Muscle of leg (tissue), 11 donors: ENCODE results near the gene STAM. TPM values are rescaled to one million over a fixed set of nuclear protein-coding genes. Genes with fewer than 3 reads are reported as not detected.
"Not testable (repeated sequence)": the region's sequence is repeated elsewhere in the genome, so short reads cannot be mapped to it uniquely, and the experiment has no call there.

Source experiments
- DNase-seq: peaks from one replicate; pipeline ENCODE4 v3.0.0; 2013
- H3K27ac ChIP-seq: one replicate; pipeline ENCODE4 v1.5.1; 2013; ENCODE audit warnings: mild to moderate bottlenecking, low read length, control low read depth
- H3K27me3 ChIP-seq: one replicate; pipeline ENCODE4 v1.6.1; 2013; ENCODE audit warnings: low read length; ENCODE audit not compliant: control insufficient read depth, insufficient read depth
- H3K36me3 ChIP-seq: one replicate; pipeline ENCODE4 v1.6.1; 2013; ENCODE audit warnings: low read length; ENCODE audit not compliant: control insufficient read depth, insufficient read depth
- H3K4me1 ChIP-seq: one replicate; pipeline ENCODE4 v1.6.1; 2013; ENCODE audit warnings: low read length; ENCODE audit not compliant: control insufficient read depth, insufficient read depth
- H3K4me3 ChIP-seq: one replicate; pipeline ENCODE4 v1.5.1; 2013; ENCODE audit warnings: low read length, control low read depth
- H3K9me3 ChIP-seq: replicated peaks from 2 replicates; pipeline ENCODE4 v1.6.1; 2013; ENCODE audit warnings: low read depth, low read length; ENCODE audit not compliant: control insufficient read depth
- WGBS: methylation state at CpG from one replicate; pipeline ENCODE4 v1.1.5; 2013; ENCODE audit warnings: missing lambda C conversion rate; ENCODE audit not compliant: insufficient coverage; 5-methylcytosine and 5-hydroxymethylcytosine counted together
- polyA plus RNA-seq, 8 donors: library from polyadenylated mRNA; unstranded; fragments of 120-200 nt; gene quantifications; one replicate each; pipeline versions ENCODE4 v1.2.1 to v1.2.3, GENCODE V29; 2013; ENCODE audit warnings: inconsistent platforms in 1 of 8, low replicate concordance in 1 of 8; ENCODE audit not compliant: insufficient read length in 8 of 8, insufficient read depth in 1 of 8
- total RNA-seq: library from RNA; stranded (reverse); fragments of 120-200 nt; gene quantifications from one replicate; pipeline ENCODE4 v1.2.4, GENCODE V29; 2013

STAM gene
- total and polyA plus RNA-seq, 9 donors = 16.9 to 27.2 (median 21.8) TPM

GRCh38 chr10:17716161-17716560 is 72.2 kb downstream of the STAM start:
- peaks cover 24% of the 10 kb centered on the region for H3K36me3 ChIP-seq

GRCh38 chr10:17722317-17723014 is 78.5 kb downstream of the STAM start:
- not testable (repeated sequence) for H3K4me1 ChIP-seq, H3K36me3 ChIP-seq, H3K9me3 ChIP-seq, H3K4me3 ChIP-seq, DNase-seq, H3K27me3 ChIP-seq, H3K27ac ChIP-seq
- 95% methylated on average over 12 of the region's 25 CpGs for WGBS

More at GRCh38 chr10:17716161-17716560, 72.2 kb downstream of the STAM start:
- Histone ChIP-seq H3K9me3 (no peaks in the 10 kb centered on the region), H3K27ac (no peak overlapping the region), H3K4me3 (no peak overlapping the region), H3K4me1 (no peaks in the 10 kb centered on the region), H3K27me3 (no peaks in the 10 kb centered on the region)
- DNase-seq = no peak
- no CpG with 5 or more reads among the region's 4 CpGs for WGBS

- DNase-seq = no peak
- Histone ChIP-seq H3K9me3 (no peaks in the 10 kb centered on the region), H3K4me1 (no peaks in the 10 kb centered on the region), H3K36me3 (no peaks in the 10 kb centered on the region), H3K27ac (no peak overlapping the region), H3K27me3 (no peaks in the 10 kb centered on the region), H3K4me3 (no peak overlapping the region)
- WGBS = 80% methylated on average over 5 of the region's 7 CpGs
Measured at GRCh38 chr10:17725703-17726102, 81.8 kb downstream of the STAM start.

- no peak overlapping the region for H3K27ac ChIP-seq
- DNase-seq = no peak
Measured at GRCh38 chr10:17729630-17730029, 85.7 kb downstream of the STAM start.

GRCh38 chr10:17730667-17731066 is 86.7 kb downstream of the STAM start:
- WGBS = 79% methylated on average over 7 of the region's 8 CpGs
- Histone ChIP-seq H3K27me3 (no peaks in the 10 kb centered on the region), H3K9me3 (no peaks in the 10 kb centered on the region), H3K27ac (no peak overlapping the region), H3K4me1 (no peaks in the 10 kb centered on the region), H3K36me3 (no peaks in the 10 kb centered on the region), H3K4me3 (no peak overlapping the region)
- DNase-seq = no peak

More at GRCh38 chr10:17729630-17730029, 85.7 kb downstream of the STAM start:
- H3K4me1 ChIP-seq = no peaks in the 10 kb centered on the region
- WGBS = 75% methylated on average over 3 of the region's 6 CpGs
- no peak overlapping the region for H3K4me3 ChIP-seq
- no peaks in the 10 kb centered on the region for H3K36me3 ChIP-seq
- H3K9me3 ChIP-seq = no peaks in the 10 kb centered on the region
- H3K27me3 ChIP-seq = no peaks in the 10 kb centered on the region

GRCh38 chr10:17731331-17732020 is 87.5 kb downstream of the STAM start:
- H3K4me3 ChIP-seq = no peak overlapping the region
- 60% methylated on average over 1 of the region's 4 CpGs for WGBS
- H3K36me3 ChIP-seq = no peaks in the 10 kb centered on the region
- H3K27me3 ChIP-seq = no peaks in the 10 kb centered on the region
- no peak for DNase-seq
- H3K4me1 ChIP-seq = no peaks in the 10 kb centered on the region
- H3K9me3 ChIP-seq = no peaks in the 10 kb centered on the region
- no peak overlapping the region for H3K27ac ChIP-seq

- H3K4me3 ChIP-seq = no peak overlapping the region
- no peak for DNase-seq
- no peaks in the 10 kb centered on the region for H3K36me3 ChIP-seq
- no peaks in the 10 kb centered on the region for H3K27me3 ChIP-seq
- H3K9me3 ChIP-seq = no peaks in the 10 kb centered on the region
- H3K27ac ChIP-seq = no peak overlapping the region
- 95% methylated on average over 6 of the region's 6 CpGs for WGBS
- no peaks in the 10 kb centered on the region for H3K4me1 ChIP-seq
Measured at GRCh38 chr10:17733620-17734019, 89.7 kb downstream of the STAM start.

GRCh38 chr10:17734432-17735080 is 90.6 kb downstream of the STAM start:
- Histone ChIP-seq H3K27me3 (no peaks in the 10 kb centered on the region), H3K4me3 (no peak overlapping the region), H3K36me3 (no peaks in the 10 kb centered on the region), H3K4me1 (no peaks in the 10 kb centered on the region), H3K9me3 (no peaks in the 10 kb centered on the region), H3K27ac (no peak overlapping the region)
- WGBS = 90% methylated on average over 8 of the region's 9 CpGs
- no peak for DNase-seq

- peak; percentile 40 for DNase-seq
- Histone ChIP-seq H3K27ac (no peak overlapping the region), H3K36me3 (no peaks in the 10 kb centered on the region), H3K9me3 (no peaks in the 10 kb centered on the region), H3K4me1 (no peaks in the 10 kb centered on the region), H3K27me3 (no peaks in the 10 kb centered on the region), H3K4me3 (no peak overlapping the region)
- WGBS = 80% methylated on average over 7 of the region's 15 CpGs
Measured at GRCh38 chr10:17735166-17735941, 91.4 kb downstream of the STAM start.

GRCh38 chr10:17736223-17736622 is 92.3 kb downstream of the STAM start:
- Histone ChIP-seq H3K36me3 (no peaks in the 10 kb centered on the region), H3K27ac (no peak overlapping the region), H3K4me1 (no peaks in the 10 kb centered on the region), H3K4me3 (no peak overlapping the region), H3K9me3 (no peaks in the 10 kb centered on the region), H3K27me3 (no peaks in the 10 kb centered on the region)
- WGBS = 100% methylated on average over 1 of the region's 2 CpGs
- no peak for DNase-seq
